Stimulated activated CD4-positive, alpha-beta T cell treated with anti-CD3 and anti-CD28 coated beads, Interleukin-2, amount 100 ng/mL, for 48 hours (primary cell): ENCODE results near the gene TRMT112.

ENCODE experiments used
- DNase-seq, 2 donors: peaks; one replicate each; pipeline ENCODE4 v3.0.0-alpha.2; 2020

The TRMT112 gene

DNA sequence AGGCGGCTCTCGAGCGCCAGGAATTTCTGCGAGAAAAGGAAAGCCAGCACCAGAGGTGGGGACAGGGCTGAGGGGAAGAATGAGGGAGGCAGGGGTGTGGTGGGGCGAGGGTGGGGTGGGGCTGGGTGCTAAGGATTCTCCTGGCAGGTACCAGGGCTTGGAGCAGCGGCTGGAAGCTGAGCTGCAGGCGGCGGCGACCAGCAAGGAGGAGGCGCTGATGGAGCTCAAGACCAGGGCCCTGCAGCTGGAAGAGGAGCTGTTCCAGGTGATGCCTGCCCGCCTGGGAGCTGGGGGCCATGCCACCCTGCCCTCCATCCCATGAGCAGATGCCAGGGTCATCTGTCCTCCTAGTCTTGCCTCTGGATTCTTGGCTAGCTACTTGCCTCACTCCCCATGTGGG lies 32.0 kb upstream of the TRMT112 start:
- DNase-seq: no peak

DNA sequence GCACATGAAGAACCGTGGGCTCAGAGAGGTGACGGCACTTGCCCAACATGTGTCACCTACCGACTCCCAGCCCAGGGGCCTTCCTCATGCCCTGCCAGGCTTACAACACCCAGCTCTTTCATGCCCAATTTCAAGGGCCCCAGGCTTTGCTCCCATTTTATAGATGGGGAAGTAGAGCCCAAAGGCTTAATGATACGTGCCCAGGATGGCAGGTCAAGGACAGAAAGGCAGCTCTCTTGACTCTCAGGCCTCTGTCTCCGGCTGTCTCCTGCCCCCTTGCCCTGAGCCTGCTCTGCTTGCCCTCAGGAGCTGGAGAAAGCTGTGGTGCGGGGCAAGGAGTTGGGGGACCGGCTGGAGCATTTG lies 31.6 kb upstream of the TRMT112 start:
- DNase-seq: no peak

DNA sequence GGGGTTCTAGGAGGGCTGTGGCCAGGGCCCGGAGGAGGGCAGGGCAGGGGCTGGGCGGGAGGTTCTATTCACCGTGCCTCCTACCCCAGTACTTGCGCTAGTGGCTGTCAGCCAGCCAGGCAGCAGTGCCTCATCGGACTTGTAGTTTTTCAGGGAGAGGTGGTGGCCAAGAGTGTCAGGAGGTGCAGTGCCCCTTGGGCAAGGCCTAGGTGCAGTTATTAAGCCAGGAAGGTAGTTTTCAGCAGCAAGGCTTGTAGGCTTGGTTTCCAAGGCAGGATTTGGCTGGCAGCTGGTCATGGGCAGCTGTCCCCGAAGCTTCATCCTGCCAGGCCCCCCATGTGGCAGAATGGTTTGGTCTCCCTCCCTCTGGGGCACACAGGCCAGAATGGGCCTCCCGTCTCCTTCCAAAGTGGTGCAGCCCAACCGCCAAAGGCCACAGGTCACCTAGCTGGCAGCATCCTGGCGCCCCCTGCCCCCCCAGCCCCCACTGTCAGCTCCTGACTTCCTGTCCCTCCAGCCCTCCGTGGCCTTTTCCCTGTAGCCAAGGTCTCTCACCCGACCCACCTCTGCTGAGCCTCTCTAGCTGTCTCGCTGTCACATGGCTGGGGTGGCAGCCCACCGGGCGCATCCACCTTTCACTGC lies 31.1 kb upstream of the TRMT112 start:
- no peak for DNase-seq

DNA sequence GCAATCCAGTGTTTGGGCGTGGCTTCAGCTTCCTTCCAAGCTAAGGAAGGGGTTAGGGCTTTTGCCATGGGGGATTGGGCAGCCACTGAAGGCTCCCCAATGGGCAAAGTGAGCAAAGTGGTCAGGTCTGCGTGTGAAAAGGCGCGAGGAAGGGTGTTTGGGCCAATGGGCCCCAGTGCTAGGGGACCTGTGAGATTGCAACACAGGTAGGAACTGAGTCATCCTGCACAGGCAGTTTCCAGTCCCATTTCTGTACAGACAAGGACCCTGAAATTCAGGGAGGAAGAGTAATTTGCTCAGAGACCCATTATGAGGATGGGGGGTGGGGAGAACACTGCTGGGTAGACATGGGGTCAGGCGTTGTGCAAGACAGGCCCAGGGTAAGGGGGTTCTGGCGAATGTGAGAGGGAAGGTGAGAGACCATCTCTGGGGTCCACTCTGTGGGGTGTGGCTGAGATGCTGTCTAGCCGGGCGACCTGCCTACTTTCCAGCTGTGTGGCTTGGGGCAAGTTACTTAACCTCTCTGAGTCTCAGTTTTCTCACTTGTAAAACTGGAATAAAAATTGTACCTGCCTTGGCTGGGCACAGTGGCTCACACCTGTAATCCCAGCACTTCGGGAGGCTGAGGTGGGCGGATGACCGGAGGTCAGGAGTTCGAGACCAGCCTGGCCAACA lies 30.0 kb upstream of the TRMT112 start:
- no peak for DNase-seq

DNA sequence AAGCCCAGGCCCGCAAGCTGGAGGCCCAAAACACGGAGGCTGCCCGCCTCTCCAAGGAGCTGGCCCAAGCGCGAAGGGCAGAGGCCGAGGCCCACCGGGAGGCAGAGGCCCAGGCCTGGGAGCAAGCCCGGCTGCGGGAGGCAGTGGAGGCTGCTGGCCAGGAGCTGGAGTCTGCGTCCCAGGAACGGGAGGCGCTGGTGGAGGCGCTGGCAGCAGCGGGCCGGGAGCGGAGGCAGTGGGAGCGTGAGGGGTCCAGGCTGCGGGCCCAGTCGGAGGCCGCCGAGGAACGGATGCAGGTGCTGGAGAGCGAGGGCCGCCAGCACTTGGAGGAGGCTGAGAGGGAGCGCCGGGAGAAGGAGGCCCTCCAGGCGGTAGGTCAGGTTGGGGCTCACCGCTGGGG lies 27.4 kb upstream of the TRMT112 start:
- DNase-seq: no peak

DNA sequence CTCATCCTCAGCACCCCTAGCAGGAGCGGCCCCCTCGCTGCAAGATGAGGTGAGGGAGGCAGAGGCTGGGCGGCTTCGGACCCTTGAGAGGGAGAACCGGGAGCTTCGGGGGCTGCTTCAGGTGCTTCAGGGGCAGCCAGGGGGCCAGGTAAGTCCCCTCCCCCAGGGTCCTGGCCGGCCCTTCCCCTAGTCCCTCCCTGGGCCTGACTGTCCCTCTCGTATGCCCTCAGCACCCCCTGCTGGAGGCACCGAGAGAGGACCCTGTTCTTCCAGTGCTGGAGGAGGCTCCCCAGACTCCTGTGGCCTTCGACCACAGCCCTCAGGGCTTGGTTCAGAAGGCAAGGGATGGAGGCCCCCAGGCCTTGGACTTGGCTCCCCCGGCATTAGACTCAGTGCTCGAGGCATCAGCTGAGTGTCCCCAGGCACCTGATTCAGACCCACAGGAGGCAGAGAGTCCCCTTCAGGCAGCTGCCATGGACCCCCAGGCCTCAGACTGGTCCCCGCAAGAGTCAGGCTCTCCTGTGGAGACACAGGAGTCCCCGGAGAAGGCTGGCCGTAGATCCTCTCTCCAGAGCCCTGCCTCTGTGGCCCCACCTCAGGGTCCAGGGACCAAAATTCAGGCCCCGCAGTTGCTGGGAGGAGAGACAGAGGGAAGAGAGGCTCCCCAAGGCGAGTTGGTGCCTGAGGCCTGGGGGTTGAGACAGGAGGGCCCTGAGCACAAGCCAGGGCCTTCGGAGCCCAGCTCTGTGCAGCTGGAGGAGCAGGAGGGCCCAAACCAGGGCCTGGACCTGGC lies 26.6 kb upstream of the TRMT112 start:
- DNase-seq: no peak

GRCh38 chr11:64342869-64343745 lies 25.7 kb upstream of the TRMT112 start:
- DNase-seq: no peak

GRCh38 chr11:64341851-64342791 lies 24.8 kb upstream of the TRMT112 start:
- DNase-seq: peak; percentile 93 to 95

DNA sequence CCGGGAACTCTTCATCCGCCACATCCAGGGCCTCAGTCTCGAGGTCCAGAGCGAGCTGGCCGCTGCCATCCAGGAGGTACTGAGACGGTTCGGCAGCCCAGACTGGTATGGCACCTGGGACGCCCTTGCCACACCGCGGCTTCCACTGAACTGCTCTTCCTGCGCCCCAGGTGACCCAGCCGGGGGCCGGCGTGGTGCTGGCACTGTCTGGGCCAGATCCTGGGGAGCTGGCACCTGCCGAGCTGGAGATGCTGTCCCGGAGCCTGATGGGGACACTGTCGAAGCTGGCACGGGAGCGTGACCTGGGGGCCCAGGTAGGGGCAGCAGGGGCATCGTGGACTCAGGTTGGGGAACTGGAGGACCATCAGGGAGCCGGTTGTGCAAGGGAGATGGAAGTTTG lies 24.1 kb upstream of the TRMT112 start:
- no peak for DNase-seq

DNA sequence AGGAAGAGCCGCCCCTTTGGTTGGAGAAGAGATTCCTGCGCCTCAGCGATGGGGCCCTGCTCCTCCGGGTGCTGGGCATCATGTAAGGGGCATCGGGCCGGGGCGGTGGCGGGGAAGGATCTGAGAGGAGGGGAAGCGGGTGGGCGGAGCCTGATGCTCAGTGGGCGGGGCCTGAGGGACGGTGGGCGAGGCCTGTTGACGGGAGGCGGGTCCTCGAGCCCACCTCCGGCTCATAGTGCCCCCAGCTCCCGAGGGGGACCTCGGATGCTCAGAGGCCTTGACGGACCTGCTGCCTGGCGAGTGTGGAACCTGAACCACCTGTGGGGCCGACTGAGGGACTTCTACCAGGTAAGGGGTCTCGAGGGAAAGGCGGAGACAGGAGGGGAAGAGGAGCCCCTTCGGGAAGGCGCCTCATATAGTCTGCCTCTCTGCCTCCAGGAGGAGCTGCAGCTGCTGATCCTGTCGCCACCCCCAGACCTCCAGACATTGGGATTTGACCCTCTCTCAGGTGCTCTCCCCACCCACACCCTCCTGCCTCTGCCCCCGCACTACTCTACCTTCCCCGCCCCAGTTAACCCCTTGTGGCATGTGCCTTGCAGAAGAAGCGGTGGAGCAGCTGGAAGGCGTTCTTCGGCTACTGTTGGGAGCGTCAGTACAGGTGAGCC lies 23.4 kb upstream of the TRMT112 start:
- peak; percentile 77 to 89 for DNase-seq

- peak; percentile 62 to 74 for DNase-seq
Measured at GRCh38 chr11:64339754-64340408, 22.5 kb upstream of the TRMT112 start, which contains the start of gene CCDC88B. Gene CCDC88B, plus strand, starts transcription at chr11:64340204. Its CDS starts 63 bp downstream, at chr11:64340267.

DNA sequence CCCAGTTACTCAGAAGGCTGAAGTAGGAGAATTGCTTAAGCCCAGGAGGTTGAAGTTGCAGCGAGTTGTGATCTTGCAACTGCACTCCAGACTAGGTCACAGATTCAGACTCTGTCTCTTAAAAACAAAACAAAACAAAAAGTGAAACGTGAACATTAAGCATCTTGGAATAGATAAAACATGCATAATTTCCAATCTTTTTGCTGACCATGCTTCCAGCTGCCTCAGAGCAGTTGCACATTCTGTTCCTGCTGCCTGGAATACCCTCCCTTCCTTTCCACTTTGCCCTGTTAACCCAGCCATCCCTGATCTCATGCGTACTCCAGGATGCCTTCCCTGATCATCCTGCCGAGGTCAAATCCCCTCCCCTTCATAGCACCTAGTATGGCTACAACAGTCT lies 21.9 kb upstream of the TRMT112 start:
- no peak for DNase-seq

DNA sequence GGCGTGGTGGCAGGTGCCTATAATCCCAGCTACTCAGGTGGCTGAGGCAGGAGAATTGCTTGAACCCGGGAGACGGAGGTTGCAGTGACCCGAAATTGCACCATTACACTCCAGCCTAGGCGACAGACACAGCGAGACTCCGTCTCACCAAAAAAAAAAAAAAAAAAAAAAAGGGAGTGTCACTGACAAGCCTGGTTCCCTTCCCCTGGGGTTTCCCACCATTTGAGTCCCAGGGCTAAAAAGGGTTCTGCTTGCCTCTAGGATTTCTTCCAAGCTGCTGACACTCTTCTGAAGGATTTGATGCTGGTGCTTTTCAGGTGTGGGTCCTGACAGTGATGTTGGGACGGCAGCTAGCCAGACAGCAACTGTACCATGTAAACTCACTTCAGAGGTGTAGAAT lies 21.4 kb upstream of the TRMT112 start:
- no peak for DNase-seq

- no peak for DNase-seq
Measured at GRCh38 chr11:64337538-64338249, 20.3 kb upstream of the TRMT112 start.

- peak in 1 of 2 donors; percentile 46 for DNase-seq
Measured at GRCh38 chr11:64334764-64335735, 17.7 kb upstream of the TRMT112 start.

- DNase-seq: no peak
Measured at GRCh38 chr11:64333556-64333955, 16.2 kb upstream of the TRMT112 start.

GRCh38 chr11:64331569-64332371 lies 14.4 kb upstream of the TRMT112 start:
- peak; percentile 67 to 69 for DNase-seq

- no peak for DNase-seq
Measured at GRCh38 chr11:64330888-64331287, 13.5 kb upstream of the TRMT112 start.
